ENCODE data around the gene EYS.
"Not testable (repeated sequence)": the region's sequence is repeated elsewhere in the genome, so short reads cannot be mapped to it uniquely, and the experiment has no call there.

The EYS gene

GRCh38 chr6:63862486-63863198 is 1844.4 kb downstream of the EYS start:
- DNase-seq = no peak

GRCh38 chr6:63859528-63859927 is 1847.5 kb downstream of the EYS start:
- no peak for DNase-seq

- DNase-seq = no peak
Observed at GRCh38 chr6:63858691-63859090, 1848.3 kb downstream of the EYS start.

GRCh38 chr6:63856271-63856670 is 1850.8 kb downstream of the EYS start:
- DNase-seq = no peak

- no peak for DNase-seq
Observed at GRCh38 chr6:63844287-63844686, 1862.7 kb downstream of the EYS start.

GRCh38 chr6:63839485-63839884 is 1867.5 kb downstream of the EYS start:
- no peak for DNase-seq

- not testable (repeated sequence) for DNase-seq
Observed at GRCh38 chr6:63828678-63829077, 1878.3 kb downstream of the EYS start.

- DNase-seq = no peak
Observed at GRCh38 chr6:63824722-63825121, 1882.3 kb downstream of the EYS start.

- no peak for DNase-seq
Observed at GRCh38 chr6:63821442-63821841, 1885.6 kb downstream of the EYS start.

- DNase-seq = no peak
Observed at GRCh38 chr6:63819831-63820230, 1887.2 kb downstream of the EYS start.

GRCh38 chr6:63817492-63818050 is 1889.5 kb downstream of the EYS start:
- DNase-seq = no peak

GRCh38 chr6:63816982-63817436 is 1890.0 kb downstream of the EYS start:
- no peak for DNase-seq

GRCh38 chr6:63816401-63816981 is 1890.5 kb downstream of the EYS start:
- no peak for DNase-seq

- no peak for DNase-seq
Observed at GRCh38 chr6:63814459-63814858, 1892.6 kb downstream of the EYS start.

GRCh38 chr6:63813566-63814120 is 1893.4 kb downstream of the EYS start:
- no peak for DNase-seq

GRCh38 chr6:63808576-63808975 is 1898.5 kb downstream of the EYS start:
- no peak for DNase-seq

- DNase-seq = no peak
Observed at GRCh38 chr6:63807056-63807455, 1900.0 kb downstream of the EYS start.

- DNase-seq = no peak
Observed at GRCh38 chr6:63806573-63806913, 1900.5 kb downstream of the EYS start.

GRCh38 chr6:63805808-63806572 is 1901.0 kb downstream of the EYS start:
- no peak for DNase-seq

GRCh38 chr6:63805345-63805744 is 1901.7 kb downstream of the EYS start:
- DNase-seq = no peak

- no peak for DNase-seq
Observed at GRCh38 chr6:63804381-63804956, 1902.6 kb downstream of the EYS start.

GRCh38 chr6:63803371-63803770 is 1903.7 kb downstream of the EYS start:
- no peak for DNase-seq

- no peak for DNase-seq
Observed at GRCh38 chr6:63802606-63803206, 1904.3 kb downstream of the EYS start.

All from CD4-positive, alpha-beta T cell treated with Interleukin-6 for 4 hours (primary cell).